GM12874 (cell line): Measurements from ENCODE around the gene DIS3L2.

Source experiments
- CTCF ChIP-seq: IDR thresholded peaks from 2 replicates; pipeline ENCODE4 v1.5.1; 2011; ENCODE audit warnings: low read depth, mild to moderate bottlenecking, control low read depth, low read length, moderate library complexity; ENCODE audit not compliant: insufficient read depth

DIS3L2 gene

DNA sequence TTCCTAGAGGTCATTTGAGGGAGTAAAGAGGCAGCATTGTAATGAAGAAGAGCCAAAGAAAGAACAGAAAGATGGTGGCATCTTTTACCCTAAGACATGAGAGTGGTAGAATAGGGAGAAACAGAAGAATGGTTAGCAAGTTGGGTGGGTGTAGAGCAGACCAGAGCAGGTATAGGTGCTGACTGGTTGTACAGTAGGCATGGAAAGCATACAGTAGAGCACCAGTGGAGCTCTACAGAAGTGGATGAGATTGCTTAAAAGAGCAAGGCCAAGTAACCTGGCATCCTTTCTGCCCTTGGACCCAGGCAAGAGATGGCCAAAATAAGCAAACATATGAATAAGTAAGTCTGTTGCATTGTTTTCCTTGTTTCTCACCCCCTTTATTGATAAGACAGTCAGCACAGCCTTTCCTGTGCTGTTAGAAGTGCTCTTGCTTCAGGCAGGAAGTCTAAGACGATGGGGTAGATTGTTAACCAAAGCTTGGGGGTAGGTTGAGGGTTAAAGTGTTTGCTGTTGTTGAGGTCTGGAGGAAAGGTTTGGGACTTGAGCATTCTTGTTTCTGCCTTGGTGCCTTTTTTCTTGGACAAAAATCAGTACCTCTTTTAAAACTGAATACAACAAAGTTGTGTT is 76.9 kb downstream of the DIS3L2 start:
- no peak for TF ChIP-seq CTCF

- TF ChIP-seq CTCF = no peak
These were observed 77.5 kb downstream of the DIS3L2 start for GRCh38 chr2:232038881-232039485.

- TF ChIP-seq CTCF = no peak
These were observed 81.5 kb downstream of the DIS3L2 start for GRCh38 chr2:232042911-232043574.

- TF ChIP-seq CTCF = no peak
These were observed 82.5 kb downstream of the DIS3L2 start for GRCh38 chr2:232043966-232044365.

- TF ChIP-seq CTCF = no peak
These were observed 87.8 kb downstream of the DIS3L2 start for GRCh38 chr2:232049350-232049749.

DNA sequence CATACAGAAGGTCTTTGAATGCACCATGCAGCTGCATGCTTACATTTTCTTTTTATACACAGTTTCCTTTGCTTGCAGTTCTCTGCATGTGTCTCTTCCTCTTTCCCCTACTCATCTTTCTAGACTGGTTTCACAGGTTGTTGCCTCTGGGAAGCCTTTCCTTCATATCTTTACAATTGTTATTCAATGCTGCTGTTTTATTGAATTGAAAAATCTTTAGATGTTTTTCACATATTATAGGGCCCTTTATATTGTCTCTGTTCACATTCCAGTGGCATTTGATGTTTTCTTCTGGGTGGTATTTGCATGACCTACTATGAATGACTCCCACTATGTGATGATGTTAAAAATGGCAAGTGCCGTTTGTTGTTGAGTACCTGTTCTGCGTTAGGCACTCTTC is 91.1 kb downstream of the DIS3L2 start:
- no peak for TF ChIP-seq CTCF

DNA sequence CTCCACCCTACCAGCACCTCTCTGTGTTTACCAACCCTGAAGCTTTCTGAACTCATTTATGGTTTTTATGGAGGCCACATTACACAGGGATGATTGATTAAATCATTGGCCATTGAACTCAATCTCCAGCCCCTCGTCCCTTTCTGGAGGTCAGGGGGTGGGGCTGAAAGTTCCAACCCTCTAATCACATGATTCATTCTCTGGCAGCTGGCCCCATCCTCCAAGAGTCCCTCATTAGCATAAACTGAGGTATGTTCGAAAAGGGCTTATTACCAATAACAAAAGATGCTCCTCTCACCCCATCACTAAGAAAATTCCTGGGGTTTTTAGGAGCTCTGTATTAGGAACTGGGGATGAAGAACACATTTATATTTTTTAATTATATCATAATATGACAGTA is 92.3 kb downstream of the DIS3L2 start:
- TF ChIP-seq CTCF = no peak
